Esophagus (tissue), 2 donors: ENCODE data around the gene GRXCR2. TPM values are rescaled to one million over a fixed set of nuclear protein-coding genes. Genes with fewer than 3 reads are reported as not detected.

ENCODE experiments used
- H3K27ac ChIP-seq, 2 donors: one replicate each; pipeline ENCODE4 v1.5.1; 2013; ENCODE audit warnings: low read depth in 2 of 2, mild to moderate bottlenecking in 2 of 2, inconsistent platforms in 1 of 2, low read length in 1 of 2, moderate library complexity in 1 of 2
- H3K27me3 ChIP-seq, 2 donors: one replicate each; pipeline ENCODE4 v1.6.1; 2013; ENCODE audit warnings: low read length in 2 of 2, control low read depth in 1 of 2, mild to moderate bottlenecking in 1 of 2; ENCODE audit not compliant: insufficient read depth in 2 of 2, control insufficient read depth in 1 of 2
- H3K36me3 ChIP-seq, 2 donors: one replicate each; pipeline ENCODE4 v1.6.1; 2013; ENCODE audit warnings: low read length in 1 of 2; ENCODE audit not compliant: control insufficient read depth in 2 of 2, insufficient read depth in 2 of 2
- H3K4me1 ChIP-seq, 2 donors: one replicate each; pipeline ENCODE4 v1.6.1; 2013; ENCODE audit warnings: low read length in 1 of 2; ENCODE audit not compliant: control insufficient read depth in 2 of 2, insufficient read depth in 2 of 2
- H3K4me3 ChIP-seq, 2 donors: one replicate each; pipeline ENCODE4 v1.5.1; 2013; ENCODE audit warnings: low read length in 2 of 2, mild to moderate bottlenecking in 2 of 2, low read depth in 1 of 2, moderate library complexity in 1 of 2
- H3K9me3 ChIP-seq, 2 donors: one replicate each; pipeline ENCODE4 v1.6.1; 2013; ENCODE audit warnings: mild to moderate bottlenecking in 2 of 2, low read depth in 1 of 2, low read length in 1 of 2, moderate library complexity in 1 of 2; ENCODE audit not compliant: control insufficient read depth in 2 of 2, insufficient read depth in 1 of 2
- WGBS, 2 donors: extraction: QIAGEN DNeasy Blood & Tissue Kit; methylation state at CpG; one replicate each; pipeline ENCODE4 v1.1.7; 2013; 5-methylcytosine and 5-hydroxymethylcytosine counted together
- polyA plus RNA-seq, 2 donors: library from polyadenylated mRNA; stranded (reverse); fragments of 200-250 nt; gene quantifications; one replicate each; pipeline ENCODE4 v1.2.3, GENCODE V29; 2013
- donor health status: healthy with polysubstance abuse.
- donor health status: Bipolar disorder and iron deficiency.

GRXCR2 gene, protein sequence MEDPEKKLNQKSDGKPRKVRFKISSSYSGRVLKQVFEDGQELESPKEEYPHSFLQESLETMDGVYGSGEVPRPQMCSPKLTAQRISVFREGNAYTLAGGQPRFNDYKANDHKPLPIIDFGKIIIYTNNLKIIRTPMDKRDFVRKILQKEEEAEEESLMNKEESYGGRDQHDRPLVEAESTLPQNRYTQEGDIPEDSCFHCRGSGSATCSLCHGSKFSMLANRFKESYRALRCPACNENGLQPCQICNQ
- polyA plus RNA-seq, result under 1 TPM; 0.02 to 0.04 TPM

GRCh38 chr5:145872914-145873313 is at the start of gene GRXCR2:
Gene GRXCR2 (minus strand): TSS chr5:145873014. CDS start chr5:145872968, 46 bp downstream.
- Histone ChIP-seq H3K27me3 (no peaks in the 10 kb centered on the region), H3K9me3 (no peaks in the 10 kb centered on the region), H3K36me3 (no peaks in the 10 kb centered on the region), H3K4me3 (no peak within 1 kb of the TSS), H3K4me1 (no peaks in the 10 kb centered on the region), H3K27ac (no peak within 1 kb of the TSS)
- WGBS, 2 donors, result 73 to 88% methylated on average over 3 of the region's 3 CpGs

DNA sequence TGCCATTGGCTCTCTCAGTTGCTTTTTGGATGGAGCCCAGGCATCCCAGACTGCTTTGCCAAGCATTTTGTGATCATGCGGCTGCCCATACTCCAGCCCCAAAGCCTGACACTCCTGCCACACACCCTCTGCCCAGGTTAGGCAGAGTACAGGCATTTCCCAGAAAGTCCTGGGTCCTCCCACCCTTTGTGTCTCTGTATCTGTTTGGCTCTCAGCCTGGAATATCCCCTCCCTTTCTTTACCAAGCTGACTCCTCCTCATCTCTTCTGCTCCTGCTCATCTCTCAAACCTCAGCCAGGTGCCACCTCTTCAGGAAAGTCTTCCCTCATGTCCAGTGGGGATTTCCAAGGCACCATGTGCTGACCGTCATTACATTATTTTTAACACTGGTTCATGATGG is 49.2 kb upstream of the GRXCR2 start:
- H3K4me1 ChIP-seq, result no peaks in the 10 kb centered on the region
- WGBS, 2 donors, result 48 to 64% methylated on average over 2 of the region's 2 CpGs
- no peak overlapping the region for H3K4me3 ChIP-seq
- no peaks in the 10 kb centered on the region for H3K36me3 ChIP-seq
- no peaks in the 10 kb centered on the region for H3K9me3 ChIP-seq
- peak overlapping the region; percentile 44 to 54 for H3K27ac ChIP-seq
- no peaks in the 10 kb centered on the region for H3K27me3 ChIP-seq

- Histone ChIP-seq H3K27ac (peak overlapping the region; percentile 6 to 9), H3K4me1 (no peaks in the 10 kb centered on the region)
These were observed 48.4 kb upstream of the GRXCR2 start for GRCh38 chr5:145921211-145921610.

GRCh38 chr5:145920542-145921210 is 47.9 kb upstream of the GRXCR2 start:
- peak overlapping the region; percentile 9 to 77 for H3K27ac ChIP-seq
- H3K4me3 ChIP-seq, result no peak overlapping the region
- 48 to 75% methylated on average over 1 of the region's 1 CpG for WGBS, 2 donors
- no peaks in the 10 kb centered on the region for H3K4me1 ChIP-seq
- no peaks in the 10 kb centered on the region for H3K36me3 ChIP-seq
- no peaks in the 10 kb centered on the region for H3K9me3 ChIP-seq
- no peaks in the 10 kb centered on the region for H3K27me3 ChIP-seq

More at GRCh38 chr5:145921211-145921610, 48.4 kb upstream of the GRXCR2 start:
- H3K36me3 ChIP-seq, result no peaks in the 10 kb centered on the region
- H3K27me3 ChIP-seq, result no peaks in the 10 kb centered on the region
- H3K9me3 ChIP-seq, result no peaks in the 10 kb centered on the region
- H3K4me3 ChIP-seq, result no peak overlapping the region
- WGBS, 2 donors, result 38 to 58% methylated on average over 2 of the region's 2 CpGs

GRCh38 chr5:145919413-145919812 is 46.6 kb upstream of the GRXCR2 start:
- H3K36me3 ChIP-seq, result no peaks in the 10 kb centered on the region
- H3K27me3 ChIP-seq, result no peaks in the 10 kb centered on the region
- no peaks in the 10 kb centered on the region for H3K9me3 ChIP-seq
- no peak overlapping the region for H3K4me3 ChIP-seq
- no peak overlapping the region for H3K27ac ChIP-seq
- no peaks in the 10 kb centered on the region for H3K4me1 ChIP-seq
- WGBS, 2 donors, result 88 to 90% methylated on average over 6 of the region's 6 CpGs

GRCh38 chr5:145918397-145918796 is 45.6 kb upstream of the GRXCR2 start:
- no peaks in the 10 kb centered on the region for H3K9me3 ChIP-seq
- no peaks in the 10 kb centered on the region for H3K4me1 ChIP-seq
- 86 to 88% methylated on average over 2 of the region's 2 CpGs for WGBS, 2 donors
- no peak overlapping the region for H3K4me3 ChIP-seq
- no peak overlapping the region for H3K27ac ChIP-seq
- no peaks in the 10 kb centered on the region for H3K36me3 ChIP-seq
- no peaks in the 10 kb centered on the region for H3K27me3 ChIP-seq

DNA sequence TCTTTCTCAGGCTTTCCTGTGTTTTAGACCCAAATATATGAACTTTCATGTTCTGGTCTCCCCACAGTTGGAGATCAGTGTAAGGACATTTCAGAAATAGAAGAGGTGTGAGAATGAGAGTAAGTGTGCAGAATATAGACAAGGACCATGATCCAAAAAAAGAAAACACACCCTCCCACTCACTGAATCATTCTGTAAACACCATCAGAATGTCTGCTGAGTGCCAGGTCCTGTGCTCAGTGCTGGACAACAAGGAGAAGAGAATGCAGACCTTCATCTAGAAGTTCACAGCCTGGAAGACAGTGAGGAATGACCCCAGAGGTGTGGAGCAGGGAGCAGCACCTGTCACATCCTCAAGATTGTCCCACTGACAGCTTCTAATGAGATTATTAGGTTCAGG is 44.5 kb upstream of the GRXCR2 start:
- no peaks in the 10 kb centered on the region for H3K4me1 ChIP-seq
- H3K27ac ChIP-seq, result no peak overlapping the region
- H3K36me3 ChIP-seq, result no peaks in the 10 kb centered on the region
- H3K27me3 ChIP-seq, result no peaks in the 10 kb centered on the region
- no peaks in the 10 kb centered on the region for H3K9me3 ChIP-seq
- H3K4me3 ChIP-seq, result no peak overlapping the region

GRCh38 chr5:145915970-145916638 is 43.3 kb upstream of the GRXCR2 start:
- Histone ChIP-seq H3K27ac (no peak overlapping the region), H3K4me1 (no peaks in the 10 kb centered on the region), H3K36me3 (no peaks in the 10 kb centered on the region), H3K9me3 (no peaks in the 10 kb centered on the region), H3K4me3 (no peak overlapping the region), H3K27me3 (no peaks in the 10 kb centered on the region)
- WGBS, 2 donors, result 87 to 92% methylated on average over 7 of the region's 7 CpGs

- Histone ChIP-seq H3K36me3 (no peaks in the 10 kb centered on the region), H3K27me3 (no peaks in the 10 kb centered on the region)
- 94 to 95% methylated on average over 7 of the region's 7 CpGs for WGBS, 2 donors
These were observed 40.9 kb upstream of the GRXCR2 start for GRCh38 chr5:145913701-145914100.

More at GRCh38 chr5:145913701-145914100, 40.9 kb upstream of the GRXCR2 start:
- no peak overlapping the region for H3K27ac ChIP-seq
- H3K4me1 ChIP-seq, result no peaks in the 10 kb centered on the region
- H3K4me3 ChIP-seq, result no peak overlapping the region
- no peaks in the 10 kb centered on the region for H3K9me3 ChIP-seq
